ENCODE data around the gene MAGI1.

DNA sequence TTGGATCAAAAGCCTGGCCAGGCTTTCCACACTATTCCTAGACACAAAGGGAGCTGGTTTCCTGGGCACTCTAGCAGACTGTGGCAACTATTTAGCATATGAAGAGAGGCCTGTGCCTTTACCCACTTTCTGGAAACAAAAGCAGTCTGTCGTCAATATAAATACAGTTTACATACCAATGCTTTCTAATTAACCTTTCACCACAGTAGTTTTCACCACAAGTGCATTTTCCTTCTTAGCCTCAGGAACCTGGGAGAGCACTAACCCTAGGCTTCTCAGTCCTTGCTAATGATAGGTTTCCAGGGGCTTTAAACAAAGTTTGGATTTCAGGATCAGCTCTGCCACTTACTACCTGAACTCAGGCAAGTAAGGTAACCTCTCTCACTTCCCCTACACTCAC is 499.1 kb downstream of the MAGI1 start:
- TF ChIP-seq POLR2A (IDR thresholded peaks at IDR 0.05) (no peak), POLR2AphosphoS5 (IDR thresholded peaks at IDR 0.05; ENCODE audit: insufficient read depth in 1 of 2, low read depth in 1 of 2) (no peak)
- TF ChIP-seq, protein P1, sequence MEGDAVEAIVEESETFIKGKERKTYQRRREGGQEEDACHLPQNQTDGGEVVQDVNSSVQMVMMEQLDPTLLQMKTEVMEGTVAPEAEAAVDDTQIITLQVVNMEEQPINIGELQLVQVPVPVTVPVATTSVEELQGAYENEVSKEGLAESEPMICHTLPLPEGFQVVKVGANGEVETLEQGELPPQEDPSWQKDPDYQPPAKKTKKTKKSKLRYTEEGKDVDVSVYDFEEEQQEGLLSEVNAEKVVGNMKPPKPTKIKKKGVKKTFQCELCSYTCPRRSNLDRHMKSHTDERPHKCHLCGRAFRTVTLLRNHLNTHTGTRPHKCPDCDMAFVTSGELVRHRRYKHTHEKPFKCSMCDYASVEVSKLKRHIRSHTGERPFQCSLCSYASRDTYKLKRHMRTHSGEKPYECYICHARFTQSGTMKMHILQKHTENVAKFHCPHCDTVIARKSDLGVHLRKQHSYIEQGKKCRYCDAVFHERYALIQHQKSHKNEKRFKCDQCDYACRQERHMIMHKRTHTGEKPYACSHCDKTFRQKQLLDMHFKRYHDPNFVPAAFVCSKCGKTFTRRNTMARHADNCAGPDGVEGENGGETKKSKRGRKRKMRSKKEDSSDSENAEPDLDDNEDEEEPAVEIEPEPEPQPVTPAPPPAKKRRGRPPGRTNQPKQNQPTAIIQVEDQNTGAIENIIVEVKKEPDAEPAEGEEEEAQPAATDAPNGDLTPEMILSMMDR (IDR thresholded peaks at IDR 0.05): no peak

All from vagina (tissue), 2 donors.